ENCODE measurements around the gene MRPL45.
"Not testable (repeated sequence)": the region's sequence is repeated elsewhere in the genome, so short reads cannot be mapped to it uniquely, and the experiment has no call there.

MRPL45 gene

DNA sequence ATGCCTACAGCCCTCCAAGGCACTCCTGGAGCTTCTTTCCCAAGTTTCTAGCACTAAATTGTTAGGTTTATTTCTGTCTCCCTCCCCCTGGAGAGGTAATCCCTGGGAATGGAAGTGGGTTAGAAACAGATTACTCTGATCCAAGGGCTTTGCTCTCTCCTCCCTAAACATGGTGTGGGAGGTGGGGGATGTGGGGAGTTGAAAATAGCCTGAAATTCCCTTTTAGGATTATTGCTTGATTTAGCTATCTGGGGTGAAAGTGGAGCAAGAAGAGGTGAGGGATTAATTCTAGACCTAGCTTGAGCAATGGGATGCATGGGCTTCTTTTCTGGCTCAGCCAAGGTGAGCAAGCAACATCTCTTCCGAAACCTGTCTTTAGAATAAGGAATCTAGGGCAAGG, 7.2 kb upstream of the MRPL45 start:
- H3K9ac ChIP-seq (ENCODE audit: low read length); H3K27ac ChIP-seq (ENCODE audit: low read depth, low read length); H3K36me3 ChIP-seq (ENCODE audit: control insufficient read depth, insufficient read depth, low read length); H3K27me3 ChIP-seq (ENCODE audit: control insufficient read depth, insufficient read depth, low read length); H3K4me3 ChIP-seq (ENCODE audit: low read length); H3K4me1 ChIP-seq (ENCODE audit: control insufficient read depth, insufficient read depth, low read length): not testable (repeated sequence)

GRCh38 chr17:38295602-38296365, 1.2 kb upstream of the MRPL45 start:
- H3K4me1 ChIP-seq (ENCODE audit: control insufficient read depth, insufficient read depth, low read length); H3K9ac ChIP-seq (ENCODE audit: low read length); H3K4me3 ChIP-seq (ENCODE audit: low read length): not testable (repeated sequence)

GRCh38 chr17:38315497-38315896, 18.5 kb downstream of the MRPL45 start:
- no peaks in the 10 kb centered on the region for H3K4me1 ChIP-seq (ENCODE audit: control insufficient read depth, insufficient read depth, low read length)
- peaks cover 4% of the 10 kb centered on the region for H3K36me3 ChIP-seq (ENCODE audit: control insufficient read depth, insufficient read depth, low read length)
- no peaks in the 10 kb centered on the region for H3K27me3 ChIP-seq (ENCODE audit: control insufficient read depth, insufficient read depth, low read length)
- no peak overlapping the region for H3K27ac ChIP-seq (ENCODE audit: low read depth, low read length)
- H3K9ac ChIP-seq (ENCODE audit: low read length), result no peak overlapping the region
- no peak overlapping the region for H3K4me3 ChIP-seq (ENCODE audit: low read length)

More at GRCh38 chr17:38295602-38296365, 1.2 kb upstream of the MRPL45 start:
- not testable (repeated sequence) for H3K36me3 ChIP-seq (ENCODE audit: control insufficient read depth, insufficient read depth, low read length); H3K27me3 ChIP-seq (ENCODE audit: control insufficient read depth, insufficient read depth, low read length); H3K27ac ChIP-seq (ENCODE audit: low read depth, low read length)

DNA sequence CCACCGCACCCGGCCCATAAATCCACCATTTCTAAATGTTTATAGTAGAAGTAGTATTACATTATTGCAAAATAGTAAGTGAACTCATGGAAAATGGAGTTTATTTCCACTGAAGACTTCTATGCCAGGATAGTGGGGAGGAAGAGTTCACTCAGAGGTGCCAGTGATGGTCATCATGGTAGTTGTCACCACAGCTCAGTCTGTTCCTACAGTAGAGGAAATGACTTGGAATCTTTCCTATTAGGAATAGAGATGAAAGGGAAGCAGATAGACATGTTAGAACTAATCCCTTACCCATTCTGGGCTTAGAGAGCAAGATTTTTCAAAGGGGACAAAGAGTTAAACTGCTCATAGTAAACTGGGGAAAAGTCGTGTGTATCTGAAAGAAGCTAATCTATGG, 20.1 kb downstream of the MRPL45 start:
- no peak overlapping the region for H3K9ac ChIP-seq (ENCODE audit: low read length)
- no peaks in the 10 kb centered on the region for H3K4me1 ChIP-seq (ENCODE audit: control insufficient read depth, insufficient read depth, low read length)
- H3K27ac ChIP-seq (ENCODE audit: low read depth, low read length), result no peak overlapping the region
- H3K27me3 ChIP-seq (ENCODE audit: control insufficient read depth, insufficient read depth, low read length), result no peaks in the 10 kb centered on the region
- H3K4me3 ChIP-seq (ENCODE audit: low read length), result no peak overlapping the region
- peaks cover 4% of the 10 kb centered on the region for H3K36me3 ChIP-seq (ENCODE audit: control insufficient read depth, insufficient read depth, low read length)

DNA sequence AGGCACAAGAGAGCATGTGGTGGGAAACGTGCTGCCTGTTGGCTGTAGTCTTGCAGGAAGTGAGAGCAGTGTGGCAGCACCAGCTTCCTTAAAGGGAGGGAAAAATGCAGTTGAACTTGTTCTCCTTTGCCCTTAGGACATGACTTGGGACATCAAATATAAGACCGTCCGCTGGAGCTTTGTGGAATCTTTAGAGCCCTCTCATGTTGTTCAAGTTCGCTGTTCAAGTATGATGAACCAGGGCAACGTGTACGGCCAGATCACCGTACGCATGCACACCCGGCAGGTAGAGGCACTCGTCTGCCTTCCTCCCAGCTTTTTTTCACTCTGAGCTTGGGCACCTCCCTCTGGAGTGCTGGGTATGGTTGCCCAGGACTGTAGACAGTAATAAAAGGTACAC, 23.5 kb downstream of the MRPL45 start:
- Histone ChIP-seq H3K27ac (ENCODE audit: low read depth, low read length) (no peak overlapping the region), H3K27me3 (ENCODE audit: control insufficient read depth, insufficient read depth, low read length) (no peaks in the 10 kb centered on the region), H3K36me3 (ENCODE audit: control insufficient read depth, insufficient read depth, low read length) (peaks cover 2% of the 10 kb centered on the region), H3K4me1 (ENCODE audit: control insufficient read depth, insufficient read depth, low read length) (no peaks in the 10 kb centered on the region), H3K4me3 (ENCODE audit: low read length) (no peak overlapping the region), H3K9ac (ENCODE audit: low read length) (no peak overlapping the region)

GRCh38 chr17:38322156-38322779, 25.3 kb downstream of the MRPL45 start:
- peaks cover 2% of the 10 kb centered on the region for H3K36me3 ChIP-seq (ENCODE audit: control insufficient read depth, insufficient read depth, low read length)
- H3K27ac ChIP-seq (ENCODE audit: low read depth, low read length), result no peak overlapping the region

DNA sequence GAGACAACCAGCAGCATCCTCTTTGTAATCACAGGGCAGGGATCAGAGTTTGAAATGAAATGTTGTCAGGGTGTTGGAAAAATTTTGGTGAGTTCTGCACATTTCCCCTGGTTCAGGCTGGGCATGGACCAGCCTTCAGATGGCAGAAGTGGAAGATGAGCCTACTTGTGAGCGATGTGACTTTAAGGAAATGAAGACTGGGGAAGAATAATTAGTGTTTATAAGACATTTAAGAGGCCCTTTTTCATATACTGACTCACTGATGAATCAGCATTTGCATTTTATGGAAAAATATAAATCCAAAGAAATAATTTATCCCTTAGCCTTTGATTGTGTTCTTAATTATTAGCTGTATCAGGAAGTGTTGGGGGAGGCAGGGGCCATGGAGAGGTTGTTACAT, 25.9 kb downstream of the MRPL45 start:
- H3K27ac ChIP-seq (ENCODE audit: low read depth, low read length), result no peak overlapping the region
- peaks cover 2% of the 10 kb centered on the region for H3K36me3 ChIP-seq (ENCODE audit: control insufficient read depth, insufficient read depth, low read length)
- no peak overlapping the region for H3K4me3 ChIP-seq (ENCODE audit: low read length)
- no peaks in the 10 kb centered on the region for H3K4me1 ChIP-seq (ENCODE audit: control insufficient read depth, insufficient read depth, low read length)
- no peaks in the 10 kb centered on the region for H3K27me3 ChIP-seq (ENCODE audit: control insufficient read depth, insufficient read depth, low read length)
- no peak overlapping the region for H3K9ac ChIP-seq (ENCODE audit: low read length)

More at GRCh38 chr17:38322156-38322779, 25.3 kb downstream of the MRPL45 start:
- H3K9ac ChIP-seq (ENCODE audit: low read length), result no peak overlapping the region
- no peaks in the 10 kb centered on the region for H3K27me3 ChIP-seq (ENCODE audit: control insufficient read depth, insufficient read depth, low read length)
- no peaks in the 10 kb centered on the region for H3K4me1 ChIP-seq (ENCODE audit: control insufficient read depth, insufficient read depth, low read length)
- H3K4me3 ChIP-seq (ENCODE audit: low read length), result no peak overlapping the region

DNA sequence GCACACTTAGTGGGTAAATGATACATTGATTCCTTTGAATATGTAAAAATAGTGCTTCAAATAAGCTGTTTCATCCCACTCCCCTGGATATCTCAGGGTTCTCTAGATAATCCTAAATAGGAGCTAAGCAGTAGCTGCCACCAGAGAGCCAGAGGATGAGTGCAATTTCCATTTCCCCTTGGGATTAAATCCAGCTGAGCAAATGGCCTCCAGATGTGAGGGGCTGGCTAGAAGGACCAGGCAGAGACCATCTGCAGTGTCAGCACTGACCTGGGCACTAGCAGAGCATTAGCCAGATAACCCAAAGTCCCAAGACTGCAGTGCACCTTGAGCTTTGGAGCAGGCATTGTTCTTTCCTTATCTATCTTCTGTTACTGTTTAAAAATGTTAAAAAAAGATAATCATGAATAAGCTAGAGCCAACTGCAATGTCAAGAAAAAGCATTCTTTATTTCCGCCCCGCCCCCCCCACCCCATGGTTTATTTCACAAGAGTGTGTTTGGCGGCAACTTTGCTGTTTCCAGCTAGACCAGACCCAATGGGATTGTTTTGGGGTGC, 27.3 kb downstream of the MRPL45 start:
- peaks cover 2% of the 10 kb centered on the region for H3K36me3 ChIP-seq (ENCODE audit: control insufficient read depth, insufficient read depth, low read length)
- H3K4me3 ChIP-seq (ENCODE audit: low read length), result no peak overlapping the region
- no peak overlapping the region for H3K27ac ChIP-seq (ENCODE audit: low read depth, low read length)
- H3K27me3 ChIP-seq (ENCODE audit: control insufficient read depth, insufficient read depth, low read length), result no peaks in the 10 kb centered on the region
- H3K9ac ChIP-seq (ENCODE audit: low read length), result no peak overlapping the region
- H3K4me1 ChIP-seq (ENCODE audit: control insufficient read depth, insufficient read depth, low read length), result no peaks in the 10 kb centered on the region

DNA sequence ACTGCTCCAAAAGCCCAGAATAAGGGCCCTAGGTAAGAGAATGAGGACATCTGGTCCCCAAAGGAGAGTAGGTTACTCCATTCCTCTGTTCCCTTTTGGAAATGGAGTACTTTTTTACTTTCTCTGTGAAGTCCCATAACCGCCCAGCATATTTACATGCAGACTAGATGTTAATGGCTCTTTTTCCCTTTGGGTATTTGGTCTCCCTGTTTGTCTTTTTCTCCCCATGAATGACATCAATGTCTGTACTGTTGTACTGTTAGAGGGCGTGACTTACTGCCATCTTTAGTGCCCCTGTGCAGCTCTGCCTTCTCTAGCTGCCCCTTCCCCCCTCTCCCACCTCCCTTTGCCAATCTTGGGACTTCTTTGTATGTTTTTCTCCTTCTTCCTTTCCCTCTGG, 27.8 kb downstream of the MRPL45 start:
- Histone ChIP-seq H3K36me3 (ENCODE audit: control insufficient read depth, insufficient read depth, low read length) (no peaks in the 10 kb centered on the region), H3K4me1 (ENCODE audit: control insufficient read depth, insufficient read depth, low read length) (no peaks in the 10 kb centered on the region), H3K9ac (ENCODE audit: low read length) (no peak overlapping the region), H3K4me3 (ENCODE audit: low read length) (no peak overlapping the region), H3K27ac (ENCODE audit: low read depth, low read length) (no peak overlapping the region), H3K27me3 (ENCODE audit: control insufficient read depth, insufficient read depth, low read length) (no peaks in the 10 kb centered on the region)

- Histone ChIP-seq H3K4me1 (ENCODE audit: control insufficient read depth, insufficient read depth, low read length) (no peaks in the 10 kb centered on the region), H3K36me3 (ENCODE audit: control insufficient read depth, insufficient read depth, low read length) (no peaks in the 10 kb centered on the region), H3K27ac (ENCODE audit: low read depth, low read length) (no peak overlapping the region), H3K9ac (ENCODE audit: low read length) (no peak overlapping the region), H3K27me3 (ENCODE audit: control insufficient read depth, insufficient read depth, low read length) (no peaks in the 10 kb centered on the region), H3K4me3 (ENCODE audit: low read length) (no peak overlapping the region)
Observed at GRCh38 chr17:38325221-38325851, 28.4 kb downstream of the MRPL45 start.

DNA sequence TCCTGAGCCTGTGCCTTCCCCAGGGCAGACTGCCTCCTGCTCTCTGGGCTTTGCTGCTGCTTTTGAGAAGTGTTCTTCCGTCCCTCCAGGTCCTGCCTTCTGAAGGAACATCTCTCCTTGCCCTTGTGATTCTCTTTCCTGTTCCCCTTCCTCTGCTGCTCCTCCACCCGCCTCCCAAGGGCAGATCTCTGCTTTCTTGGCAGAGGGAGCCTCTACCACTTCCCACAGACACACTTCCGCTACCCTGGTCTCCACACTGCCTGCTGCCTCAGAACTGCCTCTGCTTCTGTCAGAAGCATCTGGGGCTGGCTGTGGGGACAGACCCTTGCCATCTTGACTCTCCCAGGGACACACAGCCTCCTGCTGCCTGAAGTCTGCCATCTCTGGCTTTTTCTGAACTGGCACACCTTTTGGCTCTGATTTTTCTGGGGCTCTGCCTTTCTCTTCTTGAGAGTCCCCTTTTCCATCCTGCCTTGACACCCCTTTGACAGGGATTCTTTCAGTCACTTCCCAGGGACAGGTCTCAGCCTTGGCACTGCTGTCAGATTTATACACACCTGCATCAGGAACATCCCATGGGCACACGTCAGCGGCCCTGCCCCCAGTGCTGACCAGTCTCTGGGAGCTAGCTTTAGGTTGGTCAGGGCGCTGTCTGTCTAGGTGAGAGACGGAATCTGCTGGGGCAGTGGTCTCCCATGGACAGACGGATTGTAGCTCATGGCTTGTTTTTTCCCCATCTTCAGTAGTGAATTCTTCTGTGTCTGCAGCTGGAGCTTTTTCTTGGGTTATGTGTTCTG, 30.2 kb downstream of the MRPL45 start:
- H3K9ac ChIP-seq (ENCODE audit: low read length), result no peak overlapping the region
- H3K4me3 ChIP-seq (ENCODE audit: low read length), result no peak overlapping the region
- H3K36me3 ChIP-seq (ENCODE audit: control insufficient read depth, insufficient read depth, low read length), result no peaks in the 10 kb centered on the region
- H3K4me1 ChIP-seq (ENCODE audit: control insufficient read depth, insufficient read depth, low read length), result no peaks in the 10 kb centered on the region
- H3K27me3 ChIP-seq (ENCODE audit: control insufficient read depth, insufficient read depth, low read length), result no peaks in the 10 kb centered on the region
- H3K27ac ChIP-seq (ENCODE audit: low read depth, low read length), result no peak overlapping the region

- Histone ChIP-seq H3K4me3 (ENCODE audit: low read length) (no peak overlapping the region), H3K9ac (ENCODE audit: low read length) (no peak overlapping the region), H3K27me3 (ENCODE audit: control insufficient read depth, insufficient read depth, low read length) (no peaks in the 10 kb centered on the region), H3K36me3 (ENCODE audit: control insufficient read depth, insufficient read depth, low read length) (no peaks in the 10 kb centered on the region), H3K4me1 (ENCODE audit: control insufficient read depth, insufficient read depth, low read length) (no peaks in the 10 kb centered on the region), H3K27ac (ENCODE audit: low read depth, low read length) (no peak overlapping the region)
Observed at GRCh38 chr17:38327936-38328335, 31.0 kb downstream of the MRPL45 start.
